ENCODE results near the gene PKP4. TPM values are rescaled to one million over a fixed set of nuclear protein-coding genes. Genes with fewer than 3 reads are reported as not detected.

Gene PKP4
- total RNA-seq, 1 donor = 47.4 TPM

- Histone ChIP-seq H3K9me3 (ENCODE audit: low read depth, low read length) (no peaks in the 10 kb centered on the region), H3K4me2 (ENCODE audit: insufficient read depth, low read length) (no peak overlapping the region), H3K4me1 (ENCODE audit: insufficient read depth, low read length) (no peaks in the 10 kb centered on the region), H3K27me3 (ENCODE audit: insufficient read depth, low read length) (peaks cover 9% of the 10 kb centered on the region), H4K20me1 (ENCODE audit: insufficient read depth, low read length) (no peaks in the 10 kb centered on the region), H3K36me3 (ENCODE audit: insufficient read depth, low read length) (no peaks in the 10 kb centered on the region), H2AFZ (ENCODE audit: low read length) (no peak overlapping the region), H3K27ac (ENCODE audit: low read depth, low read length) (no peak overlapping the region), H3K79me2 (ENCODE audit: insufficient read depth, low read length) (no peaks in the 10 kb centered on the region), H3K4me3 (ENCODE audit: insufficient read depth, low read length) (no peak overlapping the region)
- peak; percentile 57 for DNase-seq (ENCODE audit: insufficient read length, low spot score, missing footprints)
- peak; percentile 39 for TF ChIP-seq CTCF (IDR thresholded peaks at IDR 0.05; ENCODE audit: extremely low read depth, low read depth, low read length)
Measured at GRCh38 chr2:158723921-158724802, 267.4 kb downstream of the PKP4 start.

GRCh38 chr2:158724803-158725381, 268.1 kb downstream of the PKP4 start:
- H3K36me3 ChIP-seq (ENCODE audit: insufficient read depth, low read length) = no peaks in the 10 kb centered on the region
- H3K4me1 ChIP-seq (ENCODE audit: insufficient read depth, low read length) = no peaks in the 10 kb centered on the region
- H4K20me1 ChIP-seq (ENCODE audit: insufficient read depth, low read length) = no peaks in the 10 kb centered on the region
- peaks cover 9% of the 10 kb centered on the region for H3K27me3 ChIP-seq (ENCODE audit: insufficient read depth, low read length)
- H3K9me3 ChIP-seq (ENCODE audit: low read depth, low read length) = no peaks in the 10 kb centered on the region
- no peak overlapping the region for H3K4me2 ChIP-seq (ENCODE audit: insufficient read depth, low read length)
- TF ChIP-seq CTCF (IDR thresholded peaks at IDR 0.05; ENCODE audit: extremely low read depth, low read depth, low read length) = no peak
- H3K79me2 ChIP-seq (ENCODE audit: insufficient read depth, low read length) = no peaks in the 10 kb centered on the region
- H3K4me3 ChIP-seq (ENCODE audit: insufficient read depth, low read length) = no peak overlapping the region
- no peak overlapping the region for H2AFZ ChIP-seq (ENCODE audit: low read length)
- DNase-seq (ENCODE audit: insufficient read length, low spot score, missing footprints) = no peak
- no peak overlapping the region for H3K27ac ChIP-seq (ENCODE audit: low read depth, low read length)

- no peaks in the 10 kb centered on the region for H3K79me2 ChIP-seq (ENCODE audit: insufficient read depth, low read length)
- no peaks in the 10 kb centered on the region for H3K9me3 ChIP-seq (ENCODE audit: low read depth, low read length)
- DNase-seq (ENCODE audit: insufficient read length, low spot score, missing footprints) = no peak
- no peak overlapping the region for H2AFZ ChIP-seq (ENCODE audit: low read length)
- no peaks in the 10 kb centered on the region for H3K36me3 ChIP-seq (ENCODE audit: insufficient read depth, low read length)
- no peaks in the 10 kb centered on the region for H4K20me1 ChIP-seq (ENCODE audit: insufficient read depth, low read length)
- no peak for TF ChIP-seq CTCF (IDR thresholded peaks at IDR 0.05; ENCODE audit: extremely low read depth, low read depth, low read length)
- no peak overlapping the region for H3K4me3 ChIP-seq (ENCODE audit: insufficient read depth, low read length)
- H3K4me1 ChIP-seq (ENCODE audit: insufficient read depth, low read length) = no peaks in the 10 kb centered on the region
- H3K27ac ChIP-seq (ENCODE audit: low read depth, low read length) = no peak overlapping the region
- H3K4me2 ChIP-seq (ENCODE audit: insufficient read depth, low read length) = no peak overlapping the region
- H3K27me3 ChIP-seq (ENCODE audit: insufficient read depth, low read length) = peaks cover 9% of the 10 kb centered on the region
Measured at GRCh38 chr2:158725441-158725891, 268.7 kb downstream of the PKP4 start.

- no peaks in the 10 kb centered on the region for H4K20me1 ChIP-seq (ENCODE audit: insufficient read depth, low read length)
- H3K79me2 ChIP-seq (ENCODE audit: insufficient read depth, low read length) = no peaks in the 10 kb centered on the region
- TF ChIP-seq CTCF (IDR thresholded peaks at IDR 0.05; ENCODE audit: extremely low read depth, low read depth, low read length) = no peak
- no peaks in the 10 kb centered on the region for H3K9me3 ChIP-seq (ENCODE audit: low read depth, low read length)
- H3K27ac ChIP-seq (ENCODE audit: low read depth, low read length) = no peak overlapping the region
- no peaks in the 10 kb centered on the region for H3K4me1 ChIP-seq (ENCODE audit: insufficient read depth, low read length)
- no peak for DNase-seq (ENCODE audit: insufficient read length, low spot score, missing footprints)
- no peak overlapping the region for H2AFZ ChIP-seq (ENCODE audit: low read length)
- no peaks in the 10 kb centered on the region for H3K36me3 ChIP-seq (ENCODE audit: insufficient read depth, low read length)
- H3K4me3 ChIP-seq (ENCODE audit: insufficient read depth, low read length) = no peak overlapping the region
- peaks cover 16% of the 10 kb centered on the region for H3K27me3 ChIP-seq (ENCODE audit: insufficient read depth, low read length)
- H3K4me2 ChIP-seq (ENCODE audit: insufficient read depth, low read length) = no peak overlapping the region
Measured at GRCh38 chr2:158726911-158727592, 270.3 kb downstream of the PKP4 start.

Measured in osteoblast (primary cell).